Esophagus muscularis mucosa (tissue), 3 donors: ENCODE measurements around the gene NAT8.
"Not testable (repeated sequence)": the region's sequence is repeated elsewhere in the genome, so short reads cannot be mapped to it uniquely, and the experiment has no call there.

Experiments used
- CTCF ChIP-seq, 3 experiments: fragments of 200-600 bp in 2 of 3; fragments of 450-650 bp in 1 of 3; sonication (generic) in 2 of 3; IDR thresholded peaks; one replicate each; pipeline ENCODE4 v1.5.1; 2017 to 2019; ENCODE audit warnings: antibody characterized with exemption in 3 of 3, mild to moderate bottlenecking in 2 of 3, moderate library complexity in 1 of 3
- POLR2A ChIP-seq: fragments of 450-650 bp; IDR thresholded peaks from one replicate; pipeline ENCODE4 v1.6.1; 2017; ENCODE audit warnings: antibody characterized with exemption, moderate library complexity, mild to moderate bottlenecking, low read depth

GRCh38 chr2:73684325-73684724, 42.1 kb upstream of the NAT8 start:
- TF ChIP-seq POLR2A; CTCF (IDR thresholded peaks at IDR 0.05): not testable (repeated sequence)
